ENCODE results near the gene SIRT1. TPM values are rescaled to one million over a fixed set of nuclear protein-coding genes. Genes with fewer than 3 reads are reported as not detected.

The SIRT1 gene
- total and polyA plus RNA-seq, 2 of the 8 experiments (the other 6 are each of a cell fraction or from before 2014, with no cell fraction given) = 22.6 to 70.9 TPM

GRCh38 chr10:67868132-67868531, 16.3 kb upstream of the SIRT1 start:
- H2BK20ac ChIP-seq (ENCODE audit: low read length) = no peak overlapping the region
- H4K8ac ChIP-seq (ENCODE audit: extremely low read depth, insufficient read depth, low read length) = no peak overlapping the region
- no peak overlapping the region for H2AK5ac ChIP-seq (ENCODE audit: low read depth, low read length)
- WGBS, 2 experiments (ENCODE audit: extremely low coverage in 1 of 2, insufficient coverage in 1 of 2, insufficient read length in 1 of 2, insufficient replicate concordance in 2 of 2, low coverage in 1 of 2, low lambda C conversion rate in 2 of 2, missing lambda C conversion rate in 1 of 2) = 97% methylated on average over 2 of the region's 2 CpGs; no CpG with 5 or more reads in 1 of the 2 experiments
- no peaks in the 10 kb centered on the region for H4K20me1 ChIP-seq (replicated peaks in 1 of 2; ENCODE audit: control insufficient read depth in 1 of 2, insufficient read depth in 2 of 2, low read length in 2 of 2)
- no peak for FAIRE-seq
- no peak overlapping the region for H2BK15ac ChIP-seq (ENCODE audit: low read length)
- no peaks in the 10 kb centered on the region for H3K79me2 ChIP-seq (ENCODE audit: control insufficient read depth in 1 of 2, insufficient read depth in 2 of 2, low read length in 2 of 2)
- H3K27me3 ChIP-seq (replicated peaks in 1 of 4; ENCODE audit: control insufficient read depth in 3 of 4, extremely low read depth in 1 of 4, insufficient read depth in 3 of 4, low read length in 3 of 4) = no peaks in the 10 kb centered on the region
- H3K14ac ChIP-seq (ENCODE audit: insufficient read length) = no peak overlapping the region
- CTCF ChIA-PET (ENCODE audit: partially characterized antibody) = interaction anchor here (0.6 to 5.0 kb wide), 5 partner anchors 12 to 721 kb away, joined by 3 to 16 read pairs (median 4); no protein-coding TSS in a partner anchor
- H3K23me2 ChIP-seq (ENCODE audit: low read depth, low read length) = no peaks in the 10 kb centered on the region
- no peak overlapping the region for H2BK120ac ChIP-seq (replicated peaks; ENCODE audit: low read depth, low read length)
- H3K4me3 ChIP-seq (ENCODE audit: extremely low read depth in 1 of 4, insufficient read depth in 2 of 4, low read depth in 3 of 4, low read length in 4 of 4) = no peak overlapping the region
- H3K9ac ChIP-seq (replicated peaks in 1 of 4; ENCODE audit: extremely low read depth in 1 of 4, low read depth in 3 of 4, low read length in 3 of 4) = no peak overlapping the region
- H3K4me1 ChIP-seq (replicated peaks in 1 of 4; ENCODE audit: control insufficient read depth in 3 of 4, insufficient read depth in 4 of 4, low read length in 3 of 4) = peaks cover 0 to 3% (median under 1%) of the 10 kb centered on the region in 4 experiments; a peak in 4 of 7 replicates
- no peak overlapping the region for H2BK12ac ChIP-seq (ENCODE audit: low read depth, low read length)
- H3K56ac ChIP-seq (replicated peaks; ENCODE audit: insufficient read length, low read depth, low read length) = no peak overlapping the region
- no peaks in the 10 kb centered on the region for H3K9me3 ChIP-seq (ENCODE audit: insufficient read depth in 2 of 2, low read depth in 1 of 2, low read length in 1 of 2)
- H2AFZ ChIP-seq (ENCODE audit: low read length) = no peak overlapping the region
- H2BK5ac ChIP-seq (ENCODE audit: low read depth, low read length) = no peak overlapping the region
- H3K79me1 ChIP-seq (ENCODE audit: low read depth, low read length) = no peaks in the 10 kb centered on the region
- no peak overlapping the region for H4K91ac ChIP-seq (replicated peaks; ENCODE audit: insufficient read length, low read length)
- no peak overlapping the region for H3K4ac ChIP-seq (replicated peaks; ENCODE audit: insufficient read length, low read depth, low read length)
- no peak overlapping the region for H3K23ac ChIP-seq (ENCODE audit: insufficient read length)
- POLR2A ChIA-PET (ENCODE audit: partially characterized antibody) = no interaction called here
- H3K27ac ChIP-seq (ENCODE audit: low read depth, low read length) = no peak overlapping the region
- no peak overlapping the region for H4K5ac ChIP-seq (ENCODE audit: insufficient read length, low read depth, low read length)
- no peak for DNase-seq (ENCODE audit: low read depth in 1 of 2, low spot score in 2 of 2)
- H3K36me3 ChIP-seq (ENCODE audit: control insufficient read depth in 2 of 4, insufficient read depth in 4 of 4, low read length in 3 of 4) = no peaks in the 10 kb centered on the region
- H3K18ac ChIP-seq (ENCODE audit: extremely low read depth, low read length) = no peak overlapping the region
- H3K4me2 ChIP-seq (ENCODE audit: insufficient read depth in 1 of 2, low read depth in 2 of 2, low read length in 2 of 2) = no peak overlapping the region
- TF ChIP-seq CHD1 (IDR thresholded peaks at IDR 0.05; ENCODE audit: low read depth, low read length) = no peak
- no peak for TF ChIP-seq JUN (IDR thresholded peaks at IDR 0.05; ENCODE audit: low read depth, low read length)
- no peak for TF ChIP-seq GTF2F1 (IDR thresholded peaks at IDR 0.05; ENCODE audit: borderline replicate concordance, low read depth, low read length)
- no peak for TF ChIP-seq ASH2L (IDR thresholded peaks at IDR 0.05; ENCODE audit: low read length)
- TF ChIP-seq GABPA (IDR thresholded peaks at IDR 0.05; ENCODE audit: borderline replicate concordance, insufficient read depth, low read length) = no peak
- no peak for TF ChIP-seq RNF2 (IDR thresholded peaks at IDR 0.05; ENCODE audit: borderline replicate concordance, low read depth, low read length, missing control alignments, poor library complexity, severe bottlenecking)
- TF ChIP-seq TBP (IDR thresholded peaks at IDR 0.05; ENCODE audit: low read depth, low read length) = no peak
- no peak for TF ChIP-seq ATF2 (IDR thresholded peaks at IDR 0.05; ENCODE audit: low read length)
- TF ChIP-seq YY1 (IDR thresholded peaks at IDR 0.05; ENCODE audit: low read depth, low read length) = no peak
- no peak for TF ChIP-seq RXRA (IDR thresholded peaks at IDR 0.05; ENCODE audit: insufficient read depth, low read depth, low read length)
- no peak for TF ChIP-seq TCF12 (IDR thresholded peaks at IDR 0.05; ENCODE audit: low read depth, low read length)
- no peak for TF ChIP-seq SIRT6 (IDR thresholded peaks at IDR 0.05; ENCODE audit: low read length)
- TF ChIP-seq SIN3A (conservative IDR thresholded peaks at IDR 0.05 in 1 of 2, IDR thresholded peaks at IDR 0.05 in 1 of 2; ENCODE audit: low read depth in 1 of 2, low read length in 2 of 2) = no peak

All from H1 (cell line).